Dermis blood vessel endothelial cell (primary cell): Measurements from ENCODE around the gene C16orf95. TPM values are rescaled to one million over a fixed set of nuclear protein-coding genes. Genes with fewer than 3 reads are reported as not detected.
A peak's percentile ranks its signal among the peaks of the same experiment; 100 is the strongest.
"Not testable (repeated sequence)": the region's sequence is repeated elsewhere in the genome, so short reads cannot be mapped to it uniquely, and the experiment has no call there.

Experiments
- DNase-seq: peaks from one replicate; pipeline ENCODE4 v3.0.0; 2010
- total RNA-seq: library from RNA; depleted of rRNA; stranded (reverse); fragments of >200 nt; gene quantifications from 2 replicates; pipeline ENCODE4 v1.2.3, GENCODE V29; 2014

C16orf95 gene
- total RNA-seq, 1 donor from 2014 or later: 2.9 TPM

DNA sequence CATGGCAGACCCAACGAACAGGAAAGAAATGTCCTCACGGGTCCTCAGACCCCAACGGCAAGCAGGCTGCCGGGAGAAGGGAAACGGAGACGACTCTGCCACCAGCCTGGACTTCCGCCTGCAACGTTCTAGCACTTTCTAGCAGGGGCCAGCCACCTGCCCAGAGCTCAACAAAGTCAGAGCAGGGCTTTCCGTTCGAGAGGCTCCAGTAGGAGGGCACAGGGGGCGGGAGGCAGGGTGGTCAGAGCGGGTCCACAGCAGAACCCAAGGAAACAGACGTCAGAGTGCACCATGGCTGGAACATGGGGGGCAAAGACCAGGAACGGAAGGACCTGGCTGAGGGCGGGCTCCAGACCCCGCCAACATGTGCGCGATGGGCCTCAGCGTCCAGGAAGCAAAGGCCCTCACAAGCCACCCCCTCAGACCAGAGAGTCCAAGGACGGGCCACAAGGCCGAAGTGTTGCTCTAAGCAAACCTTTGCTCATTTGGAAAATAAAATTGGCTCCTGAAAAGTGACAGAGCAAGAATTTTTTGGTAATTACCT lies 29.4 kb upstream of the C16orf95 start:
- DNase-seq: no peak

DNA sequence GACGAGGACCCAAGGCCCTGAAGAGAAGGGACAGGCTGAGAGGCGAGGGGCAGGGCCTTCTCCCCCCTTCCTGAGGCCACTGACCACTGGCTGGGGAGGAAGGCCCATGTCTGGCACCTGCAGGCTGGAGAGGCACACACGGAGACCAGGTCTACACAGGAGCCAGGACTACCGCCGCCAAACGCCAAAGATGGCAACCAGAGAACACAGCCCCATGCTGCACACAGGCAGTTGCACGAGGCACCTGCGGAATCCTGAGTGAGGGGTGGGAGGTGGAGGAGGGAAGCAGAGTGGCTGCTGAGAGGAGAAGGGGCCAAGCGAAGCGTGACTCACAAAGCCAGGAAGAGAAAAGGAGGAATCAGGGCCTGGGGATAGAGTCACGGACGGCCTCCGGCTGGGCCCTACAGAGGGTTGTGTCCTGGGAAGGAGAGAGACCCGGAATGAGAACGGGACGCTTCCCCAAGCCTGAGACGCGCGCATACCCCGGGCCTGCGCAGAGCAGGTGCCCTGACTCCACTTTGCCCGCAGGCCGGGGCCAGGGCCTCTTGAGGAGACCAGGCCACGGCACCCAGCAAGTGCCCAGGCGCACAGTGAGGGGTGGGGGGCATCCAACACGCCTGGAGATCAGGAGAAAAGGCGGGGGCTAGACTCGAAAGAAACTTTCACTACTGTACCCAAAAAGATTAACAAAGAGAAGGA lies 28.7 kb upstream of the C16orf95 start:
- no peak for DNase-seq

DNA sequence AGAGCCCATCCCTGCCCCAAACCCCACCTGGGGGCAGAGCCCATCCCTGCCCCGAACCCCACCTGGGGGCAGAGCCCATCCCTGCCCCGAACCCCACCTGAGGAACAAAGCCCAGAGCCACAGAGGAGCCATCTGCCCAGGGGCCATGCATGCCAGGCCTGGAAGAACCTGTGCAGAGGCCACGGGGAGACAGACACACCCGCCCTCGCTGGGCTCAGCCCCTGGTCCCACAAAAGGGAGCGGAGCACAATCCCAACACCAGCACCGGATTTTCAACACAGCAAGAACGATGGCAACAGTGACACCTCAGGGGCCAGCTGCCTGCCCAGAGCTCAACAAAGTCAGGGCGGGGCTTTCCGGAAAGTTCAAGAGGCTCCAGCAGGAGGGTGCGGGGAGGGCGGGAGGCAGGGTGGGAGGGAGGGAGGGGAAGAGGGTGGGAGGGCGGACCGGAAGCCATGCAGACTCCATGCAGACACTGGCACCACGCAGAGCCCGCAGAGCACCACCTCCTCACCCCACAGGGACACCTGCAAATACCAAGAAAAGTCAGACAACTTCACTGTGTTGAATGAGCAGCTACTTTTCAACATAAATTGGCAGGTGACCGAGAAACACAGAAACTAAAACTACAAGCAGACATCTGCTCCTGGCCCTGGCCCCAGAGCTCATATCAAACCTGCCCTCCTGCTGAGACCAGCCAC lies 27.9 kb upstream of the C16orf95 start:
- peak; percentile 15 for DNase-seq

DNA sequence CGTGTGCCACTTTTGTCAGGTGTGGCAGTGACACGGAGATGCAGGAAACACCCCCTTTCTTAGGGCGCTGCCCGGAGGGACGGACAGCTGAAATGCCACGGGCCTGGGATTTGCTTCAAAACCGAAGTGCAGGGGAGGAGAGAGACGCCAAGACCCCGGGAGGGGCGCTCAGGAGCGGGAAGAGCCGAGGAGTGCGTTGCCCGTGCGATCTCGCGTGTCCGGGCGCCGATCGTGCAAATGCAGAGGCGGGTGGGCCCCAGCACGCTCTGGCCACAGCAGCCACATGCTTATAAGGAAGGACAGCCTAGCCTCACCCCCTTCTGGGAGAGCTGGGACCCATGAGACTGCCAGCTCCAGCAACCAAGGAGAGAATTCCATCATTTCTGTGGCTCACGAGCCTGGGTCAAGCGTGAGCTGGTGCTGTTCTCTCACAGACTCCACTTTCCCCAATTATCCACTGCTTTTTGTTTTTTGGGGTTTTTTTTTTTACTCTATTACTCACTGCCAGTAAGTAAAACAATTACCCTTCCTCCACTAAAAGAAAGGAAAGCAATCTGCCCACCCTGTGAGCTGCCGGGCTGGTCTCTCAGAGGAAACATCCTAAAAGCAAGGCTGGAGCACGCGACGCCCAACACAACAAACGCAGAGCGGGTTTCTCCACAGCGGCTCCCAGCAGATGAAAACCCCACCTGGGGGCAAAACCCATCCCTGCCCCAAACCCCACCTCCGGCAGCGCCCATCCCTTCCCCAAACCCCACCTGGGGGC lies 27.2 kb upstream of the C16orf95 start:
- DNase-seq: peak; percentile 12

DNA sequence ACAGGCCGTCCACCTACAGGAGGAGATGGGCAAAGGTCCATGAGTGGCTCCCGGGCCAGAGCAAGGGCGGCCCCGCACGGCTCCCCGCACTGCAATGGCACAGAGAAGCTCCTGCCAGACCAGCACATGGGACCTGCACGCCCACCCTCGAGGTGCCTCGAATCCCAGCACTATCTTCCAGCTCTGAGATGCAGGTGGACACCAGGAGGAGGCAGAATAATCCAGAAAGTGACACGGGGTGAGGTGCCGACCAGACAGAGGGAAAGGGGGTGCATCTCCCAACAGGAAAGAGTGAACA lies 26.5 kb upstream of the C16orf95 start:
- DNase-seq: no peak

DNA sequence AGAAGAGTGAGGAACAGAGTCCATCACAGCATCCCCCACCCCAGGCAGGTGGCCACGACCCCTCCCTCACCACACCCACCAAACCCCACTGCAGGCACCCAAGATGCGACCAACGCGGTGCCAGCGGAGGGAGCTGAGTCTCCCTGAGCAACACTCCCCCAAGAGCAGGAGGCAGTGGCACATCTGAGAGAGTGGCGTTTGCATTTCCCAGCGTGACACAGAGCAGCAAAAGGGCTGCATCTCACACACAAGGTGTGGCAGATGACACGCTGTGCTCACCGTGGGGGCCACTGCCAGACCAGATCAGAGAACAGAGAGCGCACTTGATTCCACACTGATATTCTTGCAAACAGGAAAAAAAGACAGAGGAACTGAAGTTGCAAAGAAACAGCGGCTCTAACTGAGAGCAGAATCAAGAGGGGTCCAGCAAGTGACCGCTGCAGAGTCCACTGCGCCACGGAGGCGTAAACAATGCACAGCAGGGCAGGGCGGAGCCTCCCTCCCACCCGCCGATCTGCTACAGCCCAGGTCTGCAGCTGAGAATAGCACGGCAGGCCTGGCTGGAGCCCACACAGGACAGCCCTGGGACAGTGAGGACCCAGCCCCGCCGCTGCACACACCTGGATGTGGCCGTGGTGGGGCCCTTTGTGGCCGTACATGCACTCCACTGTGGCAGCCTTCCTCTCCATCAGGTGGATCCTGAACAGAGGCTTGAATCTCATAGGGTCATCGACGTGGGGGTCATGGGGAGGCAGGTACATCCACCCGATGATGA lies 26.0 kb upstream of the C16orf95 start:
- DNase-seq: no peak

DNA sequence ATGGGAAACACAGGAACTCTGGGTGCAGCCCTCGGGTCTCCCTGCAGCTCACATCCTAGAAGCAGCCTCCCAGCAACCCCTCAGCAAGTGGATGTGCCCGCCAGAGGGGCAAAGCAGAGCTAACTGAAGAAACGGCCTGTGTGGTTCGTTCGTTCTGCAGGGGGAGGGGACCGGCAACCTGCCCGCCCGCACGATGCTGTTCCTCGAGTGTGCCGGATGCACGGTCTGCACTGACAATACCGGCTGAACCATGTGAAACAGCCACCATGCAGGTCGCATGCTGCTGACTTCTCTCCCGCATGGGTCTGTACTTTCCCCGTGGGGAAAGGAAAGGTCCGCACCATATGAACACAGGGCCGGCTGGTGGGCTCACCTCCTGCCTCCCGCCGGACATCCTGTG lies 25.3 kb upstream of the C16orf95 start:
- DNase-seq: no peak

DNA sequence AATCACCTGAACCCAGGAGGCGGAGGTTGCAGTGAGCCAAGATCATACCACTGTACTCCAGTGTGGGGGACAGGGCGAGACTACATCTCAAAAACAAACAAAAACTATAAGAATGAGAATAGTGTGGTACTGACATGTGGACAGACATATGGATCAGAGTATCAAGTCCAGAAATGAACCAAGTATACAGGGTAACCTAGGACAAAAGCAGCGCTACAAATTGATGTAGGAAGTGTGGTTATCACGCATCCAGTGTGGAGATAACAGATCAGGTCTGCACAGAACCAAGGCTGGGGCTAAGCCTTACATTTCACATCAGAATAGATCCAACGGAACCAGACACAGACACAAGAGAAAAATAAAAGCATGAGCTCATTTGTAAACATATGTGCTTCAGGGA lies 23.0 kb upstream of the C16orf95 start:
- no peak for DNase-seq

DNA sequence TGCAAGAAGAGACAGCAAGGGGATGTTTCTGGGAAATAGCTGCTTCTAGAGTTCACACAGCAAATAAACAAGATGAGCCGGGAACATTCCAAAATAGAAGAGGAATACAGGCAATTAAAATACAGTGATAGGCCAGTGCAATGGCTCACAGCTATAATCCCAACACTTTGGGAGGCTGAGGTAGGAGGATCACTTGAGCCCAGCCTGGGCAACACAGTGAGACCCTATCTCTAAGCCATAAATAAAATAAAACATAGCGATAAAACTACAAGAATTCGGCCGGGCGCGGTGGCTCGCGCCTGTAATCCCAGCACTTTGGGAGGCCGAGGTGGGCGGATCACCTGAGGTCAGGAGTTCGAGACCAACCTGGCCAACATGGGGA lies 22.5 kb upstream of the C16orf95 start:
- DNase-seq: not testable (repeated sequence)

DNA sequence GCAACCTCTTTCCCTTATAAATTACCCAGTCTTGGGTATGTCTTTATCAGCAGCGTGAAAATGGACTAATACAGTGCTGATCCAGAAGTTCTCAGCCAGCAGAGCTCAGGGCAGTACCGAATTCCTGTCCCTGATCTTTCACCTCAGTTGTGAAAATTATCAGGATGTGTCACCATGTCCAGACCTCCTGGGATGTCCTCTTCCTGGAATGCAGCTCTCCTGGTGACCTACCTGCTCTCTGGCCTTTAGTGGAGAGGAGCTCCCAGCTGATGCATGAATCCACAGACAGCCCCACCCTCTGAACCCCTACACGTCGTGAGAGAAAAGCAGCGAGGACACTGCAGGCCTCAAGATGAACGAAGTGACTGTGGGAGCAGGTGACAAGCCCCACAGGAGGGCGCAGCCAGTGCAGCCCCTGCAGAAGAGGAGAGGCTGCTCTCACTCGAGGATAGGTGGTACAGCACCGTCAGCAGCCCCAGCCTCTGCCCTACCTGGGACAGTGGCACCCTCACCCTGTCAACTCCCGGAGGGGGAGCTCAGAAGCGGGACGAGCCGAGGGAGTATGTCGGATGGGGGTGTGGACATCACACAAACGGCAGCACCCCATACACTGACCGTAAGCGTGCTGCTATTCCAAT lies 22.0 kb upstream of the C16orf95 start:
- DNase-seq: no peak

GRCh38 chr16:87338155-87338765 lies 21.1 kb upstream of the C16orf95 start:
- no peak for DNase-seq

GRCh38 chr16:87337262-87337771 lies 20.1 kb upstream of the C16orf95 start:
- DNase-seq: no peak

DNA sequence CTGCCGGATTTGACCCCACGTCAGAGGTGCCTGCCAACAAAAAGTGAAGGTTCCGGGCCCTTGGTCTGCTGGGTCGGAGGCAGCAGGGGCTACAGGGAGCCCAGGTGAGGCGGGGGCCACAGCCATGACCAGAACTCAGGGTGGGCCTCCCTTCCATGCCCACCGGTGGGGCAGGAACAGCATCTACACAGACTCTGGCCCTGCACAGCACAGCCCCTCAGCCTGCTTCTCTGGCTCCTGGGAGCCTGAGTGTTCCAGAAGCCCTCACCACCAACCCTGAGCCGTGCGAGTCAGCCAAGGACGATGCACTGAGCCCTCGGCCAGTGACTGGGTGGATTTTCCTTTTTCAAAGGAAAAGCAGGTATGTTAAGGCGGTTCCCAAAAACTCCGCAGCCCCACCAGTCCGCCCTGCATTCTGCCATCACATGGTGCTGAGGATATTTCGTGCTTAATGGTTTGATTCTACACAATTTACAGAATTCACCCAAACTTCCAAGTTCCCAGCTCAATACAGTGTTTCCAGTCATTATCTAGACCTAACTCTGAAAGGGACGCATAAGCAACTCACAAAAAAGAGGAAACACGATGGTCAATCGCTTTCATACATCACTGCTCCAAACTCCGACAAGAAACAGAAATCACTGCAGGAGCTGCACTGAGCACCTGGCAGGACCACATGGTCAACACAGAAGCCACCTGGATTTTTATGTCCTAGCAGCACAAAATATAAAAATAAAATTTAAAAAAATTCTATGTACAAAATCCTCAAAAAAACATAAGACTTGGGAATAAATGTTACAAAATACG lies 19.4 kb upstream of the C16orf95 start:
- no peak for DNase-seq

- DNase-seq: no peak
Measured at GRCh38 chr16:87335625-87336433, 18.6 kb upstream of the C16orf95 start.

- no peak for DNase-seq
Measured at GRCh38 chr16:87334651-87335624, 17.7 kb upstream of the C16orf95 start.

DNA sequence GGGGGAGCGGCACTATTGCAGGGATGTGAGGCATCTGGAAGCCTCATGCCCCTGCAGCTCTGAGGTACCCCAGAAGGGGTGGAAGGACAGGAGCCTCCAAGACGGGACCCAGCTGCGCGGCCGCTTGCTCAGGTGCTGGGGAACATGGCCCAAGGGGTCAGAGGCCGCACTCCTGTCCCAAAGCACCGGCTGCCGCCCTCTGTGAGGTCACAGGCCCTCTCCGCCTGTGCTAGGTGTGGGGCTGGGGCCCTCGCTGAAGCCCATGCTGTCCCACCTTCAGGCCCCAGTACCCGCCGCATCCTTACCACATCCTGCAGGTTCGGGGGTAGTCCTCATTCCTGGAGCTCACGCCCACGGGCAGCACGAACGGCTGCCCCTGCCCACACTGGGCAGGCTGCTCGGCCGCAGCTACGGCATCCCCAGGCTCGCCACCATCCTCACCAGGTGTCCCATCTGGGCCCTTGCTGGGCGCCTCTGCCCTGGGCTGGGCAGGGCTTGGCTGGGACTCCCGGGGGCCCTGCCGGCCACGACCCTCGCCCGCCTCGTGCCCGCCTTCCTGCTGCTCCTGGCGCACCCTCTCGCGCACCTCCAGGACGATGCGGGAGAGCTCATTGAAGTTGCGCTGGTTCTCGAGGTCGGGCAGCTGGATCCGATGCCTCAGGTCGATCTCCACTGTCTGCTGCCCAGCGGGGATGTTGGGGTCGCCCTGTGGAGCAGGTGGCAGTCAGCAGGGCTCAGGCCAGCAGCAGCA lies 16.6 kb upstream of the C16orf95 start:
- no peak for DNase-seq

- no peak for DNase-seq
Measured at GRCh38 chr16:87333101-87333500, 15.9 kb upstream of the C16orf95 start.

GRCh38 chr16:87332150-87332549 lies 15.0 kb upstream of the C16orf95 start:
- DNase-seq: peak; percentile 46
